Activated T-helper 1 cell treated with anti-CD3 and anti-CD28 coated beads, Interleukin-2, amount 50 U/mL, for 16 hours (primary cell): ENCODE results near the gene PGPEP1.
A peak's percentile ranks its signal among the peaks of the same experiment; 100 is the strongest.
"Not testable (repeated sequence)": the region's sequence is repeated elsewhere in the genome, so short reads cannot be mapped to it uniquely, and the experiment has no call there.

Source experiments
- DNase-seq, 2 donors: peaks; one replicate each; pipeline ENCODE4 v3.0.0-alpha.2; 2020; ENCODE audit warnings: low read depth in 1 of 2, low spot score in 1 of 2

The PGPEP1 gene

GRCh38 chr19:18308051-18308947 lies 32.1 kb upstream of the PGPEP1 start:
- no peak for DNase-seq

GRCh38 chr19:18308948-18309325 lies 31.5 kb upstream of the PGPEP1 start:
- DNase-seq, result no peak

GRCh38 chr19:18309525-18310064 lies 30.8 kb upstream of the PGPEP1 start:
- no peak for DNase-seq

- no peak for DNase-seq
Observed at GRCh38 chr19:18310118-18310909, 30.1 kb upstream of the PGPEP1 start.

- no peak for DNase-seq
Observed at GRCh38 chr19:18310966-18311365, 29.4 kb upstream of the PGPEP1 start.

- no peak for DNase-seq
Observed at GRCh38 chr19:18311502-18312091, 28.8 kb upstream of the PGPEP1 start.

- no peak for DNase-seq
Observed at GRCh38 chr19:18312092-18312534, 28.3 kb upstream of the PGPEP1 start.

GRCh38 chr19:18313398-18313797 lies 27.0 kb upstream of the PGPEP1 start:
- DNase-seq, result no peak

- no peak for DNase-seq
Observed at GRCh38 chr19:18317961-18318800, 22.2 kb upstream of the PGPEP1 start.

- DNase-seq, result no peak
Observed at GRCh38 chr19:18319591-18320135, 20.7 kb upstream of the PGPEP1 start.

- no peak for DNase-seq
Observed at GRCh38 chr19:18320865-18321733, 19.3 kb upstream of the PGPEP1 start.

GRCh38 chr19:18321734-18322102 lies 18.7 kb upstream of the PGPEP1 start:
- no peak for DNase-seq

- no peak for DNase-seq
Observed at GRCh38 chr19:18322318-18322758, 18.1 kb upstream of the PGPEP1 start.

GRCh38 chr19:18322759-18323460 lies 17.5 kb upstream of the PGPEP1 start, which contains the start of gene LSM4:
LSM4 (minus strand) TSS chr19:18323076; CDS start chr19:18323020, 56 bp downstream.
- peak; percentile 98 to 99 for DNase-seq

- DNase-seq, result not testable (repeated sequence)
Observed at GRCh38 chr19:18324373-18324731, 16.0 kb upstream of the PGPEP1 start.

GRCh38 chr19:18326772-18327171 lies 13.6 kb upstream of the PGPEP1 start:
- DNase-seq, result no peak

GRCh38 chr19:18328340-18329034 lies 11.9 kb upstream of the PGPEP1 start:
- DNase-seq, result peak; percentile 69 to 75

- DNase-seq, result no peak
Observed at GRCh38 chr19:18329035-18329376, 11.4 kb upstream of the PGPEP1 start.
